ENCODE data around the gene CACNA1C. TPM values are rescaled to one million over a fixed set of nuclear protein-coding genes. Genes with fewer than 3 reads are reported as not detected.

CACNA1C gene
- total RNA-seq, 1 donor from 2014 or later: 0.14 TPM

DNA sequence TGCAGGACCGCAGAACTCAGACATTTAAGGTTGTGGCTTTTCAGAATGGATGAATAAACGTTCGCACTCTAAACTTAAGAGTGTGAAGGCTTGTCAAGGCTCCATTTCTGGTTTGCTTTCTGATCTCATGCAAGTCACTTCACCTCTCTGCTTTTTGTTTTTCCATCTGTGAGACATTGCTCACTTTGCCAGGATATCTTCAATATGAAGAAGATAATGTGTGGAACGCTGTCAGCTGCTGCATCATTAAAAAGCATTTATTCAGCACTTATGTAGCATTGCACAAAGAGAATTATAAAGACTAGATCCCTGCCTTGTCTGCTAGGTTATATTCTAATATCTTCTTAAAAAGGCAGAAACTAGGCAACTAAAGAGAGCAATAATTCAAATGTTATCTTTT is 172.2 kb downstream of the CACNA1C start:
- no peaks in the 10 kb centered on the region for H3K9me3 Mint-ChIP-seq
- H3K27me3 Mint-ChIP-seq (ENCODE audit: low read depth): peaks cover 20% of the 10 kb centered on the region
- intact Hi-C loops (cut with micrococcal nuclease): no loop called here
- H3K36me3 Mint-ChIP-seq (ENCODE audit: low read depth): no peaks in the 10 kb centered on the region
- no peak for DNase-seq (ENCODE audit: low spot score)
- H3K27ac Mint-ChIP-seq: no peak overlapping the region
- no peaks in the 10 kb centered on the region for H3K4me1 Mint-ChIP-seq (ENCODE audit: low read depth)
- H3K4me3 Mint-ChIP-seq (ENCODE audit: low read depth): no peak overlapping the region

DNA sequence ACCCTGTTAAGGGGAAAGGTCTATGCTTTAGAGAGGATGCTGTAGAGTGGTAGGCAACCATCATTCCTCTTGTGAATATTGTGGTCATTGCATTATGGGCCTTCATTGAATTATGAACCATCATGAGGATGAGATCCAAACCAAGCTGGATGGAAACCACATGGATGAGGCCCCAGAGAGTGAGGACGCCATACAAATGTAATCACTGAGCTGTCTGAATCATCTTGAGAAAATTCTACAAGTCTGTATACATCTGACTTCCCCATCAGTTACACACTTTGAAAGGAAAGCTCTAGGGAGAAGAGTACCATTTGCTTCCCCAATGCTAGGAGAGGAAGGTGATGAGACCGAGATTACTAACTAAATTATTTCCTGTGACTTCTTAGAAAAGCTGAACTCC is 172.9 kb downstream of the CACNA1C start:
- Mint-ChIP-seq H3K4me3 (ENCODE audit: low read depth) (no peak overlapping the region), H3K9me3 (no peaks in the 10 kb centered on the region), H3K36me3 (ENCODE audit: low read depth) (no peaks in the 10 kb centered on the region), H3K27me3 (ENCODE audit: low read depth) (peaks cover 20% of the 10 kb centered on the region), H3K27ac (no peak overlapping the region), H3K4me1 (ENCODE audit: low read depth) (no peaks in the 10 kb centered on the region)
- no peak for DNase-seq (ENCODE audit: low spot score)
- intact Hi-C loops (cut with micrococcal nuclease): no loop called here

DNA sequence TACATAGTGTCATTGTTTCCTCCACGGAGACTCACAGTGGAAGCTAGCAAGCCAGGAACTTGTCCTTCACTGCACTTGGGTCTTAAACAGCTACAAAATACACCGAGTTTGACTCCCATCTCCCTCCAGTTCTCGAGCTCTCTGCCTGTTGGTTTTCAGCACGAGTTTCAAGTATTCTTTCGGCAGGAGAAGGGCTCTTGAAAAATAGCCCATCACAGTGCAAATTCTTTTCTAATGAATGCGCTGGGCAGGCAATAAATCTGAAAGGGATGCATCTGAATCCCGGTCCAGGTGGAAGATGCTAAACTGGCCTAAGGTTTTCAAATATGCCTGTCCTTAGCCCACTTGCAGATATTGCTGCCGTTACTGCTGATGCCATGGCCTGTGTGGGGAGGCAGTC is 173.9 kb downstream of the CACNA1C start:
- Mint-ChIP-seq H3K27ac (no peak overlapping the region), H3K27me3 (ENCODE audit: low read depth) (peaks cover 17% of the 10 kb centered on the region), H3K9me3 (no peaks in the 10 kb centered on the region), H3K4me3 (ENCODE audit: low read depth) (no peak overlapping the region), H3K4me1 (ENCODE audit: low read depth) (no peaks in the 10 kb centered on the region), H3K36me3 (ENCODE audit: low read depth) (no peaks in the 10 kb centered on the region)
- intact Hi-C loops (cut with micrococcal nuclease): no loop called here
- DNase-seq (ENCODE audit: low spot score): no peak

DNA sequence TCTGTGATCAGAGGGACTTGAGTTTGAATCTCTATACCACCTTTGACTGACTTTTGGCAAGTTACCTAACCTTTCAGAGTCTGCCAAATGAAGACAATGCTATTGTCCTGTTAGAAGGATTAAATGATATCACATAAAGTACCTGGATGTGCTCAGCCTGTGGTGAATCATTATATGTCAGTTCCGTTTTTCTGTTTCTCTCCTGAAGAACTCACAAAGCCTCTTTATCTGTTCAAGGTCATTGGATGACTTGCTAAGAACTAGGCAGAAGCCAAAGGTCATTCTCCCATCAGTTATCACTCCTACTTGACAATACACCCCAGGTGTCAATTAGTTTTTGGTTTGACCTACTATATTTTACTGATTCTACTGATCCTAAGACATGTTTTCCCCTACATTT is 174.6 kb downstream of the CACNA1C start:
- Mint-ChIP-seq H3K27ac (no peak overlapping the region), H3K4me3 (ENCODE audit: low read depth) (no peak overlapping the region), H3K9me3 (no peaks in the 10 kb centered on the region), H3K36me3 (ENCODE audit: low read depth) (no peaks in the 10 kb centered on the region), H3K27me3 (ENCODE audit: low read depth) (peaks cover 17% of the 10 kb centered on the region), H3K4me1 (ENCODE audit: low read depth) (no peaks in the 10 kb centered on the region)
- intact Hi-C loops (cut with micrococcal nuclease): no loop called here
- no peak for DNase-seq (ENCODE audit: low spot score)

- no peaks in the 10 kb centered on the region for H3K9me3 Mint-ChIP-seq
- H3K4me1 Mint-ChIP-seq (ENCODE audit: low read depth): no peaks in the 10 kb centered on the region
- no peaks in the 10 kb centered on the region for H3K36me3 Mint-ChIP-seq (ENCODE audit: low read depth)
Observed at GRCh38 chr12:2228535-2228934, 175.7 kb downstream of the CACNA1C start.

DNA sequence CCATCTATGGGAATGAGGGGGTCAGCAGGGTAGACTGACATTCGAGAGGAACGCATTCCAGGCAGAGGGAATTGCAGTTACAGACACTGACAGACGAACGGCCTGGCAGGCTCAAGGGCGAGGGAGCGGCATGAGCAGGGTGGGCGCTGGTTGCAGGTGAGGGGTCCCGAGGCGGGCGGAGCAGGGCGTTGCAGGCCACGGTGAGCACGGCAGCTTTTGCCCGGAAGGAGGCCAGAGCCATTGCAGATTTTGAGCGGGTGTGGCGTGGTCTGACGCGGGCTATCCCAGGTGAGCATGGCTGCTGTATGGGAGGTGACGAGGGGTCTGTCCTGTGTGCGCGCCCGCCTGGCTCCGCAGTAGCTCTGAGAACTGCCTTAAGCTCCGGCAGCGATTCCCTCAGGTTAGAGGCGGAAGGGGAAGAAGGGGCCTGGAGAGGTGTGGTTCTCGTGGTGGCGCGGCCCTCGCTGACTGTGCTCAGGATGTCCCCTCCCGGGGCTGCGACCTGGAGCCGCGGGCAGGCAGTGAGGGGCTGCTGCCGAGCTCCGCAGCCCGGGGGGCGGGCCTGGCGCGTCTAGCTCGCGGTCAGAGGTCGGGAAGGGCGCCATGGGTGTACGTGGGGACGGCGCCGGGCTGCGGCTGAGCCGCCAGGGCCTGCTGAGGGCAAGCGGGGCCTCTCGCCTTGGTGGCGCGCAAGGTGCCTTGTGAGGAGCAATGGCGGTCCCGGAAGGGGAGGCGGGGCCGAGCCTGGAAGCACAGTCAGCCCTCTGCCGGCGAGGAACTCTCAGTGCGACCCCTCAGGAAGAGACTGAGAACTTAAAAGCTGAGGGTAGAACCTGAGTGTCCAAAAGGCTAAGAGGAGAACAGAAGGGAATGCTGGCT is 177.1 kb downstream of the CACNA1C start:
- H3K4me1 Mint-ChIP-seq (ENCODE audit: low read depth): no peaks in the 10 kb centered on the region
- no peak for DNase-seq (ENCODE audit: low spot score)
- peaks cover 17% of the 10 kb centered on the region for H3K27me3 Mint-ChIP-seq (ENCODE audit: low read depth)
- intact Hi-C loops (cut with micrococcal nuclease): no loop called here
- no peak overlapping the region for H3K4me3 Mint-ChIP-seq (ENCODE audit: low read depth)
- no peak overlapping the region for H3K27ac Mint-ChIP-seq
- H3K9me3 Mint-ChIP-seq: no peaks in the 10 kb centered on the region
- H3K36me3 Mint-ChIP-seq (ENCODE audit: low read depth): no peaks in the 10 kb centered on the region

More at GRCh38 chr12:2228535-2228934, 175.7 kb downstream of the CACNA1C start:
- Mint-ChIP-seq H3K4me3 (ENCODE audit: low read depth) (no peak overlapping the region), H3K27me3 (ENCODE audit: low read depth) (peaks cover 17% of the 10 kb centered on the region), H3K27ac (no peak overlapping the region)
- intact Hi-C loops (cut with micrococcal nuclease): no loop called here
- no peak for DNase-seq (ENCODE audit: low spot score)

- H3K27ac Mint-ChIP-seq: no peak overlapping the region
- H3K4me1 Mint-ChIP-seq (ENCODE audit: low read depth): no peaks in the 10 kb centered on the region
- intact Hi-C loops (cut with micrococcal nuclease): no loop called here
- H3K27me3 Mint-ChIP-seq (ENCODE audit: low read depth): peaks cover 17% of the 10 kb centered on the region
- H3K36me3 Mint-ChIP-seq (ENCODE audit: low read depth): no peaks in the 10 kb centered on the region
- no peak overlapping the region for H3K4me3 Mint-ChIP-seq (ENCODE audit: low read depth)
- no peak for DNase-seq (ENCODE audit: low spot score)
- H3K9me3 Mint-ChIP-seq: no peaks in the 10 kb centered on the region
Observed at GRCh38 chr12:2231011-2231595, 178.3 kb downstream of the CACNA1C start.

GRCh38 chr12:2231956-2232355 is 179.2 kb downstream of the CACNA1C start:
- Mint-ChIP-seq H3K9me3 (no peaks in the 10 kb centered on the region), H3K27ac (no peak overlapping the region), H3K36me3 (ENCODE audit: low read depth) (no peaks in the 10 kb centered on the region), H3K4me3 (ENCODE audit: low read depth) (no peak overlapping the region), H3K27me3 (ENCODE audit: low read depth) (peaks cover 17% of the 10 kb centered on the region), H3K4me1 (ENCODE audit: low read depth) (no peaks in the 10 kb centered on the region)
- no peak for DNase-seq (ENCODE audit: low spot score)
- intact Hi-C loops (cut with micrococcal nuclease): no loop called here

GRCh38 chr12:2233034-2233433 is 180.2 kb downstream of the CACNA1C start:
- intact Hi-C loops (cut with micrococcal nuclease): no loop called here
- no peak overlapping the region for H3K4me3 Mint-ChIP-seq (ENCODE audit: low read depth)
- H3K9me3 Mint-ChIP-seq: no peaks in the 10 kb centered on the region
- H3K27ac Mint-ChIP-seq: no peak overlapping the region
- H3K27me3 Mint-ChIP-seq (ENCODE audit: low read depth): peaks cover 8% of the 10 kb centered on the region
- DNase-seq (ENCODE audit: low spot score): no peak
- H3K36me3 Mint-ChIP-seq (ENCODE audit: low read depth): no peaks in the 10 kb centered on the region
- H3K4me1 Mint-ChIP-seq (ENCODE audit: low read depth): no peaks in the 10 kb centered on the region

DNA sequence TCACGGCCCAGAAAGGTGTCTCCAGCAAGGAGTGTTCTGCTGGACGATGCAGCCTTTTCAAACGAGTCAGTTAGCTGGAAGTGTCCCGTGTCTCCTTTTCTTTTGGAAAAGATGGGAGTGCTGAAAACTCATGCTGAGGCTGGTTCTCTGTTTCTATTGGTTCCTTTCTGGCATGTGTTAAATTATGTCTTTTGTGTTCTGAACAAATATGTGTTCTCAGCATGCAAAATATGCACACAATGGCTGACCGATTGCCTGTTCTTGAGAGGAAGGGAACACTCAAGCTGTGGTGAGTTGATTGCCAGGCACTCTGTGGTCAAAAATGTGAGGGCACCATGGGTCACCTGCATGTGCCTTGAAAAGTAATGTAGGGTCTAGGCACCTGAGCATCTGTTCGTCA is 181.3 kb downstream of the CACNA1C start:
- Mint-ChIP-seq H3K27me3 (ENCODE audit: low read depth) (peaks cover 12% of the 10 kb centered on the region), H3K9me3 (no peaks in the 10 kb centered on the region)
- intact Hi-C loops (cut with micrococcal nuclease): no loop called here

GRCh38 chr12:2234646-2235350 is 182.0 kb downstream of the CACNA1C start:
- Mint-ChIP-seq H3K27ac (no peak overlapping the region), H3K36me3 (ENCODE audit: low read depth) (no peaks in the 10 kb centered on the region), H3K4me3 (ENCODE audit: low read depth) (no peak overlapping the region), H3K27me3 (ENCODE audit: low read depth) (peaks cover 8% of the 10 kb centered on the region), H3K9me3 (no peaks in the 10 kb centered on the region), H3K4me1 (ENCODE audit: low read depth) (no peaks in the 10 kb centered on the region)
- DNase-seq (ENCODE audit: low spot score): no peak
- intact Hi-C loops (cut with micrococcal nuclease): no loop called here

More for the DNA sequence above, 181.3 kb downstream of the CACNA1C start:
- no peaks in the 10 kb centered on the region for H3K36me3 Mint-ChIP-seq (ENCODE audit: low read depth)
- no peak overlapping the region for H3K27ac Mint-ChIP-seq
- H3K4me3 Mint-ChIP-seq (ENCODE audit: low read depth): no peak overlapping the region
- H3K4me1 Mint-ChIP-seq (ENCODE audit: low read depth): no peaks in the 10 kb centered on the region
- DNase-seq (ENCODE audit: low spot score): no peak

DNA sequence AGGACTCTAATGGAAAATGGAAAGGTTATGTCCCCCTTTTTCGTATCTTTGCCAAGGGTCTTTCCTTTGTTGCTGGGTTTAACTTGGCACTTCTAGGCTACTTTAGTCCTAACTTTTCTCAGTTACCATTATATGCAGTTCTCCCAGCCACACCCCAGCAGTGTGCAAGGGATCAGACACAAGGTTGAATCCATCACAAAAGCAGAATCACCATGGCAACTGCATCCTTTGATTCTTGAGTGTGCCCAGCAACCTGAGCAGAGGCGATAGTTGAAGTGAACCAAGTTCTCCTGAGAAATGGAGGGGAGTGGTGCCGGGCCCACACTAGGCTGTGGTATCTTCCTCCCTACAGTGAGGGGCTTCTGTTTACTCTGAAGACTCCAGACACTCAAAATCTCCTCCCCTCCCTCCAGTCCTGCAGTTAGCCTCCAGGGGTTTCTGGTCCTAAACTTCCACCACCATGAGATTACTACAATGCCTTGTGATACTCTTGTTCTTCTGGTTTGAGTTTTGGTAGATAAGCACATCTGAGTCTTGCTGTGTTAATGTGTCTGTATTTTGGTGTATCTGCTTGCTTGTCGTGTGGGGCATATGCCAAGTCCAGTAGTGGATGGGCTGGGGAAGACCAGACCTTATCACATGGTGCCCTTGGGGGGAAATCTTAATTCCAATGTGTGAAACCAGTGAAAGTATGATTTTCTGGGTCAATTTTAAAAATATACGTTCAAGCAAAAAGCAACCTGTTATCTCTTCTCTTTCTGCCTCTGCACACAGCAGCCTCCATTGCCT is 183.9 kb downstream of the CACNA1C start:
- no peak overlapping the region for H3K4me3 Mint-ChIP-seq (ENCODE audit: low read depth)
- H3K27ac Mint-ChIP-seq: no peak overlapping the region
- intact Hi-C loops (cut with micrococcal nuclease): no loop called here
- no peaks in the 10 kb centered on the region for H3K4me1 Mint-ChIP-seq (ENCODE audit: low read depth)
- peaks cover 5% of the 10 kb centered on the region for H3K27me3 Mint-ChIP-seq (ENCODE audit: low read depth)
- DNase-seq (ENCODE audit: low spot score): no peak
- no peaks in the 10 kb centered on the region for H3K36me3 Mint-ChIP-seq (ENCODE audit: low read depth)
- H3K9me3 Mint-ChIP-seq: no peaks in the 10 kb centered on the region
